AG04450 (cell line): ENCODE measurements around the gene JMJD7. TPM values are rescaled to one million over a fixed set of nuclear protein-coding genes. Genes with fewer than 3 reads are reported as not detected.

Experiments
- CTCF ChIA-PET: fragments of 300-600, 350-600 bp; formaldehyde crosslinking; extraction: SDS; loops from one replicate; lab custom pipeline; 2022; ENCODE audit warnings: antibody characterized with exemption, inconsistent platforms; lab: Charles Lee
- POLR2A ChIA-PET: fragments of 350-600 bp; formaldehyde crosslinking; extraction: SDS; loops from one replicate; lab custom pipeline; 2021; ENCODE audit warnings: antibody characterized with exemption, inconsistent platforms; lab: Yijun Ruan, JAX
- DNase-seq: peaks from one replicate; pipeline ENCODE4 v3.0.0-alpha.2; 2011; ENCODE audit warnings: low read depth, low spot score
- H3K27ac ChIP-seq: one replicate; pipeline ENCODE4 v1.5.1; 2012; ENCODE audit warnings: low read depth, low read length, control low read depth
- H3K27me3 ChIP-seq: one replicate; pipeline ENCODE4 v1.6.0; 2012; ENCODE audit warnings: low read length; ENCODE audit not compliant: control insufficient read depth, insufficient read depth
- H3K4me3 ChIP-seq: 2 replicates; pipeline ENCODE4 v1.5.1; 2011; ENCODE audit warnings: mild to moderate bottlenecking, low read depth, low read length, control low read depth
- H3K9me3 ChIP-seq: 2 replicates; pipeline ENCODE4 v1.5.1; 2012; ENCODE audit warnings: low read length; ENCODE audit not compliant: control insufficient read depth, insufficient read depth
- CTCF ChIP-seq: IDR thresholded peaks from 2 replicates; pipeline ENCODE4 v1.5.1; 2011; ENCODE audit warnings: low read depth, low read length, control low read depth, inconsistent platforms
- polyA plus RNA-seq: library from polyadenylated mRNA; depleted of rRNA; stranded (reverse); fragments of >200 nt; gene quantifications from 2 replicates; pipeline ENCODE4 v1.2.3, GENCODE V29; 2011

JMJD7 gene
- polyA plus RNA-seq, 1 experiment: 5.1 TPM

GRCh38 chr15:41878355-41878699, 50.4 kb downstream of the JMJD7 start:
- CTCF ChIA-PET: no interaction called here
- Histone ChIP-seq H3K9me3 (no peaks in the 10 kb centered on the region; the same call in 1 of the 2 replicates), H3K27me3 (peaks cover 32% of the 10 kb centered on the region), H3K27ac (no peak overlapping the region), H3K4me3 (no peak overlapping the region)
- POLR2A ChIA-PET: no interaction called here
- DNase-seq: no peak
- TF ChIP-seq CTCF: no peak

GRCh38 chr15:41879321-41879845, 51.5 kb downstream of the JMJD7 start:
- ChIA-PET POLR2A (interaction anchor here (0.6 kb wide), 1 partner anchor 8 kb away, joined by 3 read pairs; no protein-coding TSS in a partner anchor), CTCF (interaction anchor here (1.7 kb wide), 1 partner anchor 26 kb away, joined by 8 read pairs; no protein-coding TSS in a partner anchor)
- H3K9me3 ChIP-seq: no peaks in the 10 kb centered on the region; the same call in 1 of the 2 replicates
- DNase-seq: no peak
- no peak overlapping the region for H3K4me3 ChIP-seq
- peaks cover 32% of the 10 kb centered on the region for H3K27me3 ChIP-seq
- no peak overlapping the region for H3K27ac ChIP-seq
- no peak for TF ChIP-seq CTCF

DNA sequence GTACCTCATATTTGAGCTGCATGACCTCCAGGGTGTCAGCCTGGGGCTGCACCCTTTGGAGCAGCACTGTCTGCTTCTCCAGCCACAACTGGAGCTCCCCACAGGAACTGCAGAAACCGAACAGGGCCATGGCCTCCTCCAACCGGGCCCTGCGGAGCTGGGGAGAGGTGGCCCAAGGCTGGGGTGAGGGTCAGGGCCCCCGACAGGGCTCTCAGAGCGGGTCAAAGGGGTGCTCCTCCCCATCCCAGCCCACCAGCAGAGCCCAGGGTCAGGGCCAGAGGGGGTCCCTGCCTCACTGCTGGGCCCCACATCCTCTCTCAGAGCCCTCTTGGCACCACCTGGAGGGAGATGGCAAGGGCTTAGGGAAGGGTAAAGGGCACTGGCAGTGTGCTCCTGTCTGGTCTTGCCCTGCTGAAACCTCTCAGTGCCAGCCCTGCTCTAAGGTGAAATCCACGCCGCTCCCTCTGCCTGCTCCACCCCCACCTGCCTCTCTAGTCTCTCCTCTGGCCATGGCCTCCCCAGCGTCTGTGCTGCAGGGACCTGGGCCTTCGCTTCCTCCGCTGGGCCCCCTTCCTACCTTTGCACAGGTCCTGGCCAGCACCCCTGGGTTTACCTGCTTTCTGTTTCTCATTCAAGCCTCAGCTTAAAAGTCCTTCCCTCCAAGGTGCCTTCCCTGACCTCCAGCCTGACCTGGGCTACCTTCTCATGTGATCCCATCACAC, 52.4 kb downstream of the JMJD7 start:
- POLR2A ChIA-PET: no interaction called here

DNA sequence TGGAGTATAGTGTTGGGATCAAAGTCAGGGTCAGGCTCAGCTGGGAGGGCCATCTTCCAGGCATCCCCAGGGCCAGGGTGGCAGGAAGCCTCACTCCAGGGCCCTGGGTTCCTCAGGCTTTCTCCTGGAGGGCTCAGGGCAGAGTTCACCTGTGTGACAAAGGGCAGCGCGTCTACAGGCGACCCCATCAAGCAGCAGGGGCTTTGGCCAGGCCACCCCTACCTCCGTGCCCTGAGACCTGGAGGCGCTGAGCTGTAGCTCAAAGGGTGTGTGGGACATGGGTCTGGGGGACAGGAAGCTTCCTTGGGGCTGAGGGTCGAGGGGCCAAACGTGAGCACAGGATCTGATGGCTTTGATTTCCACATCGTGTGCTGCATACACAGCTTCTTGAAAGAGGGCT, 53.2 kb downstream of the JMJD7 start:
- Histone ChIP-seq H3K9me3 (no peaks in the 10 kb centered on the region; the same call in 1 of the 2 replicates), H3K27ac (no peak overlapping the region), H3K4me3 (no peak overlapping the region), H3K27me3 (peaks cover 28% of the 10 kb centered on the region)
- TF ChIP-seq CTCF: no peak
- DNase-seq: no peak
- CTCF ChIA-PET: interaction anchor here (1.7 kb wide), 1 partner anchor 24 kb away, joined by 8 read pairs; no protein-coding TSS in a partner anchor
- POLR2A ChIA-PET: no interaction called here

More for the DNA sequence above, 52.4 kb downstream of the JMJD7 start:
- peaks cover 28% of the 10 kb centered on the region for H3K27me3 ChIP-seq
- no peaks in the 10 kb centered on the region; the same call in 1 of the 2 replicates for H3K9me3 ChIP-seq
- H3K4me3 ChIP-seq: no peak overlapping the region
- no peak overlapping the region for H3K27ac ChIP-seq
- TF ChIP-seq CTCF: no peak
- DNase-seq: no peak
- CTCF ChIA-PET: interaction anchor here (1.7 kb wide), 1 partner anchor 25 kb away, joined by 8 read pairs; no protein-coding TSS in a partner anchor

DNA sequence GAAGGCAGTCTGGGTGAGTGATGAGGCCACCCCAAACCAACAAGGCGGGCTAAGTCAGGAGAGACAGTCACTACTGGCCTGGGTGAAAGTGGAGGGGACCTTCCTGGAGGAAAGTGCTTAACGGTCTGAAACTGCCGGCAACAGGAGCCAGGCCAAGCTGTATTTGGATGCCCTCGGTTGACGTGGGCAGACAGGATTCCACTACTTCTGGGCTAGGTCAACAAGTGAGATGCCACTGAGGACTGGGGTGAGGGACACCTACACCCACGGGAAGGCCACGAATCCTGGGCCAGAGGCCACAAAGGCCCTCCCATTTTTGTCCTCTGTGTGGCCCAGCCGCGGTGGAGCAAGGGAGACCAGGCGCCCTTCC, 53.6 kb downstream of the JMJD7 start:
- TF ChIP-seq CTCF: no peak
- DNase-seq: no peak
- ChIA-PET CTCF (no interaction called here), POLR2A (no interaction called here)
- Histone ChIP-seq H3K27me3 (peaks cover 28% of the 10 kb centered on the region), H3K4me3 (no peak overlapping the region), H3K27ac (no peak overlapping the region), H3K9me3 (no peaks in the 10 kb centered on the region; the same call in 1 of the 2 replicates)
